K562 (cell line): ENCODE results near the gene LMBR1L. TPM values are rescaled to one million over a fixed set of nuclear protein-coding genes. Genes with fewer than 3 reads are reported as not detected.

ENCODE experiments used
- GATAD2B ChIP-seq: fragments of 450-650 bp; IDR thresholded peaks from 2 replicates; pipeline ENCODE4 v1.6.1; 2017; ENCODE audit warnings: mild to moderate bottlenecking, borderline replicate concordance
- HOXB6 ChIP-seq: fragments of 250-450 bp; sonication (Bioruptor Pico); IDR thresholded peaks from 2 replicates; pipeline ENCODE4 v1.5.1; 2022; ENCODE audit warnings: mild to moderate bottlenecking, borderline replicate concordance
- MIER1 ChIP-seq: fragments of 450-650 bp; IDR thresholded peaks from 2 replicates; pipeline ENCODE4 v1.6.1; 2016; ENCODE audit warnings: antibody characterized with exemption, mild to moderate bottlenecking, low read depth
- NR1H2 ChIP-seq: sonication (generic); formaldehyde crosslinking; IDR thresholded peaks from 2 replicates; pipeline ENCODE4 v1.4.0; 2020; ENCODE audit warnings: mild to moderate bottlenecking, missing genetic modification reagents
- NR2F6 ChIP-seq: fragments of 450-650 bp; formaldehyde crosslinking; IDR thresholded peaks from 2 replicates; pipeline ENCODE4 v1.4.0; 2020; ENCODE audit warnings: mild to moderate bottlenecking
- PHB2 ChIP-seq: fragments of 450-650 bp; IDR thresholded peaks from 2 replicates; pipeline ENCODE4 v1.6.1; 2017; ENCODE audit warnings: low read depth
- SIX5 ChIP-seq, 2 experiments: IDR thresholded peaks; 2 replicates each; pipeline ENCODE4 v1.6.1; 2011; ENCODE audit warnings: low read length in 2 of 2, borderline replicate concordance in 1 of 2, low read depth in 1 of 2, mild to moderate bottlenecking in 1 of 2, moderate library complexity in 1 of 2; ENCODE audit not compliant: insufficient read depth in 1 of 2
- TAF9B ChIP-seq: fragments of 450-650 bp; IDR thresholded peaks from 2 replicates; pipeline ENCODE4 v1.6.1; 2018; ENCODE audit warnings: mild to moderate bottlenecking; ENCODE audit not compliant: partially characterized antibody
- TARDBP ChIP-seq: fragments of 450-650 bp; IDR thresholded peaks from 2 replicates; pipeline ENCODE4 v1.6.1; 2016
- WHSC1 ChIP-seq: IDR thresholded peaks from one replicate; pipeline ENCODE4 v1.6.1; 2012; ENCODE audit warnings: low read length, control low read depth, inconsistent platforms
- ZNF354B ChIP-seq: fragments of 250-450 bp; sonication (Bioruptor Pico); IDR thresholded peaks from 2 replicates; pipeline ENCODE4 v1.4.0; 2020
- polyA plus RNA-seq, 8 experiments: library from polyadenylated mRNA; depleted of rRNA in 4 of 8; stranded (reverse) in 5 of 8; unstranded in 3 of 8; fragments of >200 nt; fragmentation: Nextera tagmentation in 2 of 8; fragmentation: Illumina TruSeq in 1 of 8; extraction: Ambion mirVana in 2 of 8; extraction: Trizol in 1 of 8; gene quantifications; 2 replicates each; pipeline versions ENCODE4 v1.2.1 to v1.2.3, GENCODE V29; 2011 to 2014; ENCODE audit warnings: inconsistent platforms in 1 of 8, missing spikeins in 1 of 8
- total RNA-seq, 7 experiments: library from RNA; depleted of rRNA in 6 of 7; stranded (reverse); fragments of >200 nt in 6 of 7; fragmentation: Illumina TruSeq in 2 of 7; extraction: Trizol in 2 of 7; gene quantifications; 2 replicates each; pipeline versions ENCODE4 v1.2.1 to v1.2.3, GENCODE V29; 2011 to 2021; ENCODE audit warnings: low replicate concordance in 1 of 7
- TF ChIP-seq, protein P1 (sequence below), 3 experiments: IDR thresholded peaks in 2 of 3; conservative IDR thresholded peaks in 1 of 3; 2 replicates each; pipeline ENCODE4 v1.5.1; 2011 to 2012; ENCODE audit warnings: low read length in 3 of 3, mild to moderate bottlenecking in 3 of 3, control low read depth in 2 of 3, improper control_type of control experiment in 1 of 3, inconsistent platforms in 1 of 3, low read depth in 1 of 3, mixed read lengths in 1 of 3, moderate library complexity in 1 of 3; ENCODE audit not compliant: insufficient read depth in 2 of 3
- TF ChIP-seq, protein P2 (sequence below): sonication (generic); formaldehyde crosslinking; IDR thresholded peaks from 2 replicates; pipeline ENCODE4 v1.8.1; 2022; ENCODE audit warnings: missing genetic modification reagents
- TF ChIP-seq, protein P3 (sequence below), 2 experiments: fragments of 250-450 bp in 1 of 2; fragments of 450-650 bp in 1 of 2; sonication (Bioruptor Pico) in 1 of 2; IDR thresholded peaks; 2 replicates each; pipeline versions ENCODE4 v1.6.1 to v1.8.0; 2016 to 2021; ENCODE audit warnings: mild to moderate bottlenecking in 2 of 2, moderate library complexity in 2 of 2, missing compliant biosample characterization in 1 of 2, missing genetic modification characterization in 1 of 2
- TF ChIP-seq, protein P4 (sequence below): fragments of 250-450 bp; sonication (Bioruptor Pico); IDR thresholded peaks from 2 replicates; pipeline ENCODE4 v1.5.0; 2022; ENCODE audit warnings: mild to moderate bottlenecking
- TF ChIP-seq, protein P5 (sequence below): fragments of 450-650 bp; conservative IDR thresholded peaks from 2 replicates; pipeline ENCODE4 v1.6.1; 2016; ENCODE audit warnings: missing genetic modification characterization, low read depth, mild to moderate bottlenecking, missing compliant biosample characterization, moderate library complexity
- TF ChIP-seq, protein P6 (sequence below): fragments of 250-450 bp; sonication (Bioruptor Pico); IDR thresholded peaks from 2 replicates; pipeline ENCODE4 v1.8.0; 2021; ENCODE audit warnings: moderate library complexity, mild to moderate bottlenecking, inconsistent platforms

The LMBR1L gene
- total and polyA plus RNA-seq, 9 of the 15 experiments (the other 6 are each of a cell fraction or from before 2014, with no cell fraction given): 2.5 to 57.0 (median 31.1) TPM

DNA sequence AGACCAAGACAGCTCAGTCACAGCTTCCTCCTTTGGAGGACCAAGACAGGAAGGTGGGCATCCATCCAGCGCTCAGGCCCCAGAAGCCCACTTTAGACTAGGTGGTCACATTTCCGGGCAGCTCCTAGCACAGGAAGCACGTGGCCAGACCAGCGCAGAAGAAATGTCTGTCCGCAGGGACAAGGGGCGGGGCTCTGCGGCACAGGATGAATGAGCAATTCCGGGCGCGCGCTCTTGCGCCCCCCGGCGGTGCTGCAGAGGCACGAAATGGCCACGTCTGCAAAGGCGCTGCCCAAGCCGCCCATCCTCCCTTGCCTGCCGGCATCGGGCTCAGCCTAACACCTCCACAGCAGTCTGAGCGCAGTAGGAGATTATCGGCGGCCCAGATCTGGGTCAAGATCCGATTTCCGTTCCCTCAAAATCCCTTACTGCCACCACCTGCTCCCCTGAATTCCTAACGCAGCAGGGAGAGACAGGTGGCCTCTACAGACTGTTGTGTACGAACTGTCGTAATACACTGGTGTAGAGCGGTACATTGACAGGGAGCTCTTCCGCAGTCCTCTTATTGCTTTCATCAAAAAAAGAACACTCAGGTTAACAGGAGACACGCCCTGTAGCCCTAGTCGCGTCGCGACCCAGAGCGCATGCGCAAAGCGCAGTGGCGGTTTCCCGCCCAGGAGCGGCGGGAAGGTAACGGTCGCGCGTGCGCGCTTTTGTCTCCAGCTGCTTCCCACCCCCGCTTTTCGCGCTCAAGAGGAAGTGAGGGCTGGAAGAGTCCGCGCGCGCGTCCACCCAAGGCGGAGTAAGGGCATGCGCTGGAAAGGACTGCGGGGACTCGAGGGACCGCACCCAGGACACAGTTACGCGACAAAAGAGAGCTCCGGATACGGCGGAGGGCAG, 19.8 kb upstream of the LMBR1L start (continued):
- TF ChIP-seq, protein P1, sequence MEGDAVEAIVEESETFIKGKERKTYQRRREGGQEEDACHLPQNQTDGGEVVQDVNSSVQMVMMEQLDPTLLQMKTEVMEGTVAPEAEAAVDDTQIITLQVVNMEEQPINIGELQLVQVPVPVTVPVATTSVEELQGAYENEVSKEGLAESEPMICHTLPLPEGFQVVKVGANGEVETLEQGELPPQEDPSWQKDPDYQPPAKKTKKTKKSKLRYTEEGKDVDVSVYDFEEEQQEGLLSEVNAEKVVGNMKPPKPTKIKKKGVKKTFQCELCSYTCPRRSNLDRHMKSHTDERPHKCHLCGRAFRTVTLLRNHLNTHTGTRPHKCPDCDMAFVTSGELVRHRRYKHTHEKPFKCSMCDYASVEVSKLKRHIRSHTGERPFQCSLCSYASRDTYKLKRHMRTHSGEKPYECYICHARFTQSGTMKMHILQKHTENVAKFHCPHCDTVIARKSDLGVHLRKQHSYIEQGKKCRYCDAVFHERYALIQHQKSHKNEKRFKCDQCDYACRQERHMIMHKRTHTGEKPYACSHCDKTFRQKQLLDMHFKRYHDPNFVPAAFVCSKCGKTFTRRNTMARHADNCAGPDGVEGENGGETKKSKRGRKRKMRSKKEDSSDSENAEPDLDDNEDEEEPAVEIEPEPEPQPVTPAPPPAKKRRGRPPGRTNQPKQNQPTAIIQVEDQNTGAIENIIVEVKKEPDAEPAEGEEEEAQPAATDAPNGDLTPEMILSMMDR (IDR thresholded peaks at IDR 0.05 in 2 of 3, conservative IDR thresholded peaks at IDR 0.05 in 1 of 3; ENCODE audit: insufficient read depth in 2 of 3, low read depth in 1 of 3, low read length in 3 of 3): peak; percentile 89 to 96 (median 89)
- TF ChIP-seq, protein P2, sequence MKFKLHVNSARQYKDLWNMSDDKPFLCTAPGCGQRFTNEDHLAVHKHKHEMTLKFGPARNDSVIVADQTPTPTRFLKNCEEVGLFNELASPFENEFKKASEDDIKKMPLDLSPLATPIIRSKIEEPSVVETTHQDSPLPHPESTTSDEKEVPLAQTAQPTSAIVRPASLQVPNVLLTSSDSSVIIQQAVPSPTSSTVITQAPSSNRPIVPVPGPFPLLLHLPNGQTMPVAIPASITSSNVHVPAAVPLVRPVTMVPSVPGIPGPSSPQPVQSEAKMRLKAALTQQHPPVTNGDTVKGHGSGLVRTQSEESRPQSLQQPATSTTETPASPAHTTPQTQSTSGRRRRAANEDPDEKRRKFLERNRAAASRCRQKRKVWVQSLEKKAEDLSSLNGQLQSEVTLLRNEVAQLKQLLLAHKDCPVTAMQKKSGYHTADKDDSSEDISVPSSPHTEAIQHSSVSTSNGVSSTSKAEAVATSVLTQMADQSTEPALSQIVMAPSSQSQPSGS (CRISPR knock-in tag): no peak
- TF ChIP-seq NR1H2 (CRISPR knock-in tag): no peak
- no peak for TF ChIP-seq MIER1
- no peak for TF ChIP-seq NR2F6
- TF ChIP-seq GATAD2B: no peak; the same call in 1 of the 2 replicates
- TF ChIP-seq, protein P3, sequence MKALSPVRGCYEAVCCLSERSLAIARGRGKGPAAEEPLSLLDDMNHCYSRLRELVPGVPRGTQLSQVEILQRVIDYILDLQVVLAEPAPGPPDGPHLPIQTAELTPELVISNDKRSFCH (CRISPR knock-in tag; IDR thresholded peaks at IDR 0.05): no peak
- TF ChIP-seq, protein P3 (tag; IDR thresholded peaks at IDR 0.05): 0 out of 2 replicates have a peak, but pooled peaks have one; percentile 18
- 0 out of 2 replicates have a peak, but pooled peaks have one; percentile 17 for TF ChIP-seq TARDBP
- peak; percentile 60 for TF ChIP-seq TAF9B
- TF ChIP-seq SIX5 (IDR thresholded peaks at IDR 0.05; ENCODE audit: borderline replicate concordance in 1 of 2, insufficient read depth in 1 of 2, low read depth in 1 of 2, low read length in 2 of 2): no peak
- no peak for TF ChIP-seq HOXB6 (CRISPR knock-in tag)
- TF ChIP-seq WHSC1: no peak
- no peak for TF ChIP-seq ZNF354B (CRISPR knock-in tag)
- TF ChIP-seq PHB2: no peak
- TF ChIP-seq, protein P4, sequence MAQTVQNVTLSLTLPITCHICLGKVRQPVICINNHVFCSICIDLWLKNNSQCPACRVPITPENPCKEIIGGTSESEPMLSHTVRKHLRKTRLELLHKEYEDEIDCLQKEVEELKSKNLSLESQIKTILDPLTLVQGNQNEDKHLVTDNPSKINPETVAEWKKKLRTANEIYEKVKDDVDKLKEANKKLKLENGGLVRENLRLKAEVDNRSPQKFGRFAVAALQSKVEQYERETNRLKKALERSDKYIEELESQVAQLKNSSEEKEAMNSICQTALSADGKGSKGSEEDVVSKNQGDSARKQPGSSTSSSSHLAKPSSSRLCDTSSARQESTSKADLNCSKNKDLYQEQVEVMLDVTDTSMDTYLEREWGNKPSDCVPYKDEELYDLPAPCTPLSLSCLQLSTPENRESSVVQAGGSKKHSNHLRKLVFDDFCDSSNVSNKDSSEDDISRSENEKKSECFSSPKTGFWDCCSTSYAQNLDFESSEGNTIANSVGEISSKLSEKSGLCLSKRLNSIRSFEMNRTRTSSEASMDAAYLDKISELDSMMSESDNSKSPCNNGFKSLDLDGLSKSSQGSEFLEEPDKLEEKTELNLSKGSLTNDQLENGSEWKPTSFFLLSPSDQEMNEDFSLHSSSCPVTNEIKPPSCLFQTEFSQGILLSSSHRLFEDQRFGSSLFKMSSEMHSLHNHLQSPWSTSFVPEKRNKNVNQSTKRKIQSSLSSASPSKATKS (CRISPR knock-in tag): no peak
- TF ChIP-seq, protein P5, sequence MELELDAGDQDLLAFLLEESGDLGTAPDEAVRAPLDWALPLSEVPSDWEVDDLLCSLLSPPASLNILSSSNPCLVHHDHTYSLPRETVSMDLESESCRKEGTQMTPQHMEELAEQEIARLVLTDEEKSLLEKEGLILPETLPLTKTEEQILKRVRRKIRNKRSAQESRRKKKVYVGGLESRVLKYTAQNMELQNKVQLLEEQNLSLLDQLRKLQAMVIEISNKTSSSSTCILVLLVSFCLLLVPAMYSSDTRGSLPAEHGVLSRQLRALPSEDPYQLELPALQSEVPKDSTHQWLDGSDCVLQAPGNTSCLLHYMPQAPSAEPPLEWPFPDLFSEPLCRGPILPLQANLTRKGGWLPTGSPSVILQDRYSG (tag): 0 out of 2 replicates have a peak, but pooled peaks have one; percentile 34
- TF ChIP-seq, protein P6, sequence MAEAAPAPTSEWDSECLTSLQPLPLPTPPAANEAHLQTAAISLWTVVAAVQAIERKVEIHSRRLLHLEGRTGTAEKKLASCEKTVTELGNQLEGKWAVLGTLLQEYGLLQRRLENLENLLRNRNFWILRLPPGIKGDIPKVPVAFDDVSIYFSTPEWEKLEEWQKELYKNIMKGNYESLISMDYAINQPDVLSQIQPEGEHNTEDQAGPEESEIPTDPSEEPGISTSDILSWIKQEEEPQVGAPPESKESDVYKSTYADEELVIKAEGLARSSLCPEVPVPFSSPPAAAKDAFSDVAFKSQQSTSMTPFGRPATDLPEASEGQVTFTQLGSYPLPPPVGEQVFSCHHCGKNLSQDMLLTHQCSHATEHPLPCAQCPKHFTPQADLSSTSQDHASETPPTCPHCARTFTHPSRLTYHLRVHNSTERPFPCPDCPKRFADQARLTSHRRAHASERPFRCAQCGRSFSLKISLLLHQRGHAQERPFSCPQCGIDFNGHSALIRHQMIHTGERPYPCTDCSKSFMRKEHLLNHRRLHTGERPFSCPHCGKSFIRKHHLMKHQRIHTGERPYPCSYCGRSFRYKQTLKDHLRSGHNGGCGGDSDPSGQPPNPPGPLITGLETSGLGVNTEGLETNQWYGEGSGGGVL (CRISPR knock-in tag): no peak
